Activated CD4-positive, alpha-beta T cell treated with anti-CD3 and anti-CD28 coated beads, Interleukin-2, Interleukin-6, amounts not matched to agents 100 ng/mL and 50 ng/mL, durations not matched to agents 16 hours and 8 hours (primary cell): ENCODE measurements around the gene DNAH2.

Source experiments
- DNase-seq: peaks from one replicate; pipeline ENCODE4 v3.0.0-alpha.2; 2020

DNAH2 gene, protein sequence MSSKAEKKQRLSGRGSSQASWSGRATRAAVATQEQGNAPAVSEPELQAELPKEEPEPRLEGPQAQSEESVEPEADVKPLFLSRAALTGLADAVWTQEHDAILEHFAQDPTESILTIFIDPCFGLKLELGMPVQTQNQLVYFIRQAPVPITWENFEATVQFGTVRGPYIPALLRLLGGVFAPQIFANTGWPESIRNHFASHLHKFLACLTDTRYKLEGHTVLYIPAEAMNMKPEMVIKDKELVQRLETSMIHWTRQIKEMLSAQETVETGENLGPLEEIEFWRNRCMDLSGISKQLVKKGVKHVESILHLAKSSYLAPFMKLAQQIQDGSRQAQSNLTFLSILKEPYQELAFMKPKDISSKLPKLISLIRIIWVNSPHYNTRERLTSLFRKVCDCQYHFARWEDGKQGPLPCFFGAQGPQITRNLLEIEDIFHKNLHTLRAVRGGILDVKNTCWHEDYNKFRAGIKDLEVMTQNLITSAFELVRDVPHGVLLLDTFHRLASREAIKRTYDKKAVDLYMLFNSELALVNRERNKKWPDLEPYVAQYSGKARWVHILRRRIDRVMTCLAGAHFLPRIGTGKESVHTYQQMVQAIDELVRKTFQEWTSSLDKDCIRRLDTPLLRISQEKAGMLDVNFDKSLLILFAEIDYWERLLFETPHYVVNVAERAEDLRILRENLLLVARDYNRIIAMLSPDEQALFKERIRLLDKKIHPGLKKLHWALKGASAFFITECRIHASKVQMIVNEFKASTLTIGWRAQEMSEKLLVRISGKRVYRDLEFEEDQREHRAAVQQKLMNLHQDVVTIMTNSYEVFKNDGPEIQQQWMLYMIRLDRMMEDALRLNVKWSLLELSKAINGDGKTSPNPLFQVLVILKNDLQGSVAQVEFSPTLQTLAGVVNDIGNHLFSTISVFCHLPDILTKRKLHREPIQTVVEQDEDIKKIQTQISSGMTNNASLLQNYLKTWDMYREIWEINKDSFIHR (N-terminal part only)

GRCh38 chr17:7716901-7717755, at the start of gene DNAH2:
TSS of gene DNAH2 (plus strand) at chr17:7717744. CDS start at chr17:7719735, 1,991 bp downstream.
- DNase-seq, result peak; percentile 49

GRCh38 chr17:7668482-7668881, 49.1 kb upstream of the DNAH2 start:
- DNase-seq, result no peak

DNA sequence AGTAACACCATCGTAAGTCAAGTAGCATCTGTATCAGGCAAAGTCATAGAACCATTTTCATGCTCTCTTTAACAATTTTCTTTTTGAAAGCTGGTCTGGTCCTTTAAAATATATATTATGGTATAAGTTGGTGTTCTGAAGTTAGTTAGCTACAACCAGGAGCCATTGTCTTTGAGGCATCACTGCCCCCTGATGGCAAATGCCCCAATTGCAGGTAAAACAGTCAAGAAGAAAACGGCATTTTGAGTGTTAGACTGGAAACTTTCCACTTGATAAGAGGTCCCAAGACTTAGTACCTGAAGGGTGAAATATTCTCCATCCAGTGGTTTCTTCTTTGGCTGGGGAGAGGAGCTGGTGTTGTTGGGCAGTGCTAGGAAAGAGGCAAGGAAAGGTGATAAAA, 44.3 kb upstream of the DNAH2 start:
- peak; percentile 51 for DNase-seq

GRCh38 chr17:7674934-7675333, 42.6 kb upstream of the DNAH2 start:
- no peak for DNase-seq

DNA sequence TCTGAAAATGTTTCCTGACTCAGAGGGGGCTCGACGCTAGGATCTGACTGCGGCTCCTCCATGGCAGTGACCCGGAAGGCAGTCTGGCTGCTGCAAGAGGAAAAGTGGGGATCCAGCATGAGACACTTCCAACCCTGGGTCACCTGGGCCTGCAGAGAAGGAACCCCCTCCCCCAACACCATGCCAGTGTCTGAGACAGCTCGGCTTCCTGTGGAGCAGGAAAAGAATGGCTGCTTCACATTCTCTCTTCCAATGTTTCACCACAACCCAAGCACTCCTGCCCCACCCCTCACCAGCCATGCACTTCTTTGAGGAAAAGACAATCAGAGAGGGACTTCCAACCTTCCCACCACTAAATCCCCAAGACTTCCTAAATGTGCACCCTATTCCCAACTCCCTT, 41.0 kb upstream of the DNAH2 start:
- no peak for DNase-seq

- DNase-seq, result no peak
Observed at GRCh38 chr17:7677388-7678067, 40.0 kb upstream of the DNAH2 start.

DNA sequence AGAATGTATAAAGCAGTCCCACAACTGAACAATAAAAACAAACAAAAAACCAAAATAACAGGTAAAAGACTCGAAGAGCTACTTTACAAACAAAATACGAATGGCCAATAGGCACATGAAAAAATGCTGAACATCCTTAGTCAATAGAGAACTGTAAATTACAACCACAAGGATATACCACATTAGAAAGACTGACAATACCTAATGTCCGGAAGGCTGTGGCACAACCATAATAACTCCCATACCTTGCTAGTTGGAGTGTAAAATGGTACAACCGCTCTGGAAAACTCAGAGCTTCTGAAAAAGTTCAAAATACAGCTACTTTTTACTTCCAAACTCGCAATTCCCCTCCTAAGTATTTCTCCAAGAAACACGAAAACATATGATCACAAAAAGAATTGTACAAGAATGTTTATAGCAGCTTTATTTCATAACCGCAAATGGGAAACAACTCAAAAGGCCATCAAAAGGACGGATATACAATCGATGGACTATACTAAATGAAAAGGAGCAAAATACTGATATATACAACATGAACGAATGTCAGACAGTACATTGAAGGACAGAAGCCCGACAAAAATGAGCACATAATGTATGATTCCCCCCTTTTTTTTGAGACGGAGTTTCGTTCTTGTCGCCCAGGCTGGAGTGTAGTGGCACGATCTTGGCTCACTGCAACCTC, 32.6 kb upstream of the DNAH2 start:
- DNase-seq, result no peak

DNA sequence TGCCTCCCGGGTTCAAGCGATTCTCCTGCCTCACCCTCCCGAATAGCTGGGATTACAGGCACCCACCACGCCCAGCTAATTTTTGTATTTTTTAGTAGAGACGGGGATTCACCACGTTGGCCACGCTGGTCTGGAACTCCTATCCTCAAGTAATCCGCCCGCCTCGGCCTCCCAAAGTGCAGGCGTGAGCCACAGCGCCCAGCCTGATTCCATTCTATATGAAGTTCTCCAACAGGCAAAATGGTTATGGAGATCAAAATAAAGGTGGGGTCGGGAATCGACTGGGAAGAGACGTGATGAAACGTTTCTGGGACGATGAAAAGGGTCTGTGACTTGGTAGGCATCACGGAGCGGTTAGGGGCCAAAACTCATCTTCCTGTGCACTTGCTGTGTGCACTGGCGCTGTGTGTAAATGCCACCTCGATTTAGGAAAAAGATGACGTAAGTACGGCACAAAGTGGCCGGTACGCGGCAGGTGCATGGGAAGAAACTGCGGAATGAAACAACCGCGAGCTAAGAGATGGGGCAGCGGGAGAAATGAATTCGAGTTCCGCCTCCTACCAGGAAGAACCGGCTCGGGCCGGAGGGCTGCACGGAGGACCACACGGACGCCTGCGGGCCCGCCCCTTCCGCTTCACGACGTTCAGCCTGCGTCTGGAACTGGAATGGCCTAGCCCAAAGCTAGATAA, 31.9 kb upstream of the DNAH2 start:
- peak; percentile 94 for DNase-seq

- peak; percentile 84 for DNase-seq
Observed at GRCh38 chr17:7686222-7687071, 31.1 kb upstream of the DNAH2 start.

DNA sequence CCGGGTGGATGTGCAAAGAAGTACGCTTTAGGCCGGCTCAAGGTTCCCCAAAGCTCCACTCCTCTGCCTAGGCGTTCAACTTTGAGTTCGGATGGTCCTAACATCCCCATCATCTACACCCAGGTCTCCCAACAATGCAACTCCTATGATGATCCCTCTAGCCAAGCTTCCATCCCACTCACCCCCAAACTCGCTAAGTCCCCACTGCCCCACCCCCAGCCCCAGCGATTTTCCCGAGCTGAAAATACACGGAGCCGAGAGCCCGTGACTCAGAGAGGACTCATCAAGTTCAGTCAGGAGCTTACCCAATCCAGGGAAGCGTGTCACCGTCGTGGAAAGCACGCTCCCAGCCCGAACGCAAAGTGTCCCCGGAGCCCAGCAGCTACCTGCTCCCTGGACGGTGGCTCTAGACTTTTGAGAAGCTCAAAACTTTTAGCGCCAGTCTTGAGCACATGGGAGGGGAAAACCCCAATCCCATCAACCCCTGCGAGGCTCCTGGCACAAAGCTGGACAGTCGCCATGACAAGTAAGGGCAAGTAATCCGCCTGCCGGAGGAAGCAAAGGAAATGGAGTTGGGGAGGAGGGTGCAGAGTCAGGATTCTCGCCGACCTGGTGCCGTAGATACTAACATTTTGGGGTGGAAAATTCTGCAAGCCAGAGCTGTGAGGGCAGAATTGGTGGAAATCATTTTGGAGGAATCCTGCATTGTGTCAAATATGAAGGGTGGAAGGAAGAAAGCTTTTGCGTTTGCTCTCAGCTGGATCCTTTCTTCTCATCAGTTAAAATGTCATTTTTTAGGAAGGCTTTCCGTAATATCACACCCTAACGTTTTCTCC, 30.3 kb upstream of the DNAH2 start, which contains the start of gene TP53:
TP53 (minus strand) TSS at position 419 of the 836 bp plus-strand sequence. CDS start 10,896 bp downstream, outside the sequence.
- DNase-seq, result peak; percentile 95

GRCh38 chr17:7687908-7688807, 29.4 kb upstream of the DNAH2 start, which contains the start of gene WRAP53:
TSS of gene WRAP53 (plus strand) at chr17:7688477. CDS start at chr17:7688649, 172 bp downstream.
- DNase-seq, result peak; percentile 98

DNA sequence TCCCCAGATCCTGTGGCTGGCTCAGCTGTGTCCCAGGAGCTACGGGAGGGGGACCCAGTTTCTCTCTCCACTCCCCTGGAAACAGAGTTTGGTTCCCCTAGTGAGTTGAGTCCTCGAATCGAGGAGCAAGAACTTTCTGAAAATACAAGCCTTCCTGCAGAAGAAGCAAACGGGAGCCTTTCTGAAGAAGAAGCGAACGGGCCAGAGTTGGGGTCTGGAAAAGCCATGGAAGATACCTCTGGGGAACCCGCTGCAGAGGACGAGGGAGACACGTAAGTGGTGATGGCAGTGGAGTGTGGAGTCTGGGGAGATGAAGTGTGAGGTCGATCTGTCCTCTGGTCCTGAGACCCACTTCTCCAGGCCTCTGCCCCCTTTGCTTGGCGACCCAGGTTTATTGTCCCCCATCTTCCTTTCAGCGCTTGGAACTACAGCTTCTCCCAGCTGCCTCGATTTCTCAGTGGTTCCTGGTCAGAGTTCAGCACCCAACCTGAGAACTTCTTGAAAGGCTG, 28.7 kb upstream of the DNAH2 start:
- no peak for DNase-seq

- DNase-seq, result no peak
Observed at GRCh38 chr17:7695586-7695985, 22.0 kb upstream of the DNAH2 start.

- no peak for DNase-seq
Observed at GRCh38 chr17:7697828-7698588, 19.5 kb upstream of the DNAH2 start.

- DNase-seq, result no peak
Observed at GRCh38 chr17:7700510-7700909, 17.0 kb upstream of the DNAH2 start.

DNA sequence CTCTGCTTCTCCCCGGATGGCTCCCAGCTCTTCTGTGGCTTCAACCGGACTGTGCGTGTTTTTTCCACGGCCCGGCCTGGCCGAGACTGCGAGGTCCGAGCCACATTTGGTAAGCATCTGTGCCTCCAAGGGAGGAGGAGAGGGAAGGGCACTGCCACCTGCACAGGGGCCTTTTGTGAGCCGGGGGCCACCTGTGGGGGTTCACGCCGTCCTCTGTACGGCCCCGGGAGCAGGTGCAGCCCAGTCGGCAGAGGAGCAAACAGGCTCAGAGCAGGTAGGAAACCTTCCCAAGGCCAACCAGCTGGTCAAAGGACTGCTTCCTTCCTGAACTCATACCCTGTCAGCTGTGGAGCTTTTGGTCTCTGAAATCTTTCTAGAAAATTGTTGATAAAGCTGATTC, 15.9 kb upstream of the DNAH2 start:
- DNase-seq, result no peak

GRCh38 chr17:7702776-7703175, 14.8 kb upstream of the DNAH2 start:
- DNase-seq, result no peak
